SU-DHL-6 (cell line): ENCODE data around the gene ANKRD55.
"Not testable (repeated sequence)": the region's sequence is repeated elsewhere in the genome, so short reads cannot be mapped to it uniquely, and the experiment has no call there.

Source experiments
- H2AFZ ChIP-seq: fragments of 200-600 bp; sonication (generic); 2 replicates; pipeline ENCODE4 v1.6.1; 2014; ENCODE audit warnings: low read depth, mild to moderate bottlenecking, moderate library complexity, mixed read lengths, antibody characterized with exemption, low read length; ENCODE audit not compliant: severe bottlenecking
- H3F3A ChIP-seq: fragments of 200-600 bp; shearing (Covaris generic); 2 replicates; pipeline ENCODE4 v1.6.0; 2016; ENCODE audit warnings: antibody characterized with exemption, mild to moderate bottlenecking; ENCODE audit not compliant: insufficient read depth
- H3K27ac ChIP-seq: fragments of 200-600 bp; sonication (generic); 2 replicates; pipeline ENCODE4 v1.5.1; 2016; ENCODE audit warnings: low read depth, mild to moderate bottlenecking, low read length, moderate library complexity, mixed read lengths
- H3K27me3 ChIP-seq: fragments of 200-600 bp; sonication (generic), shearing (Covaris generic); 2 replicates; pipeline ENCODE4 v1.6.0; 2014; ENCODE audit warnings: mild to moderate bottlenecking, low read length
- H3K36me3 ChIP-seq: fragments of 200-600 bp; sonication (generic); 2 replicates; pipeline ENCODE4 v1.6.1; 2014; ENCODE audit warnings: mild to moderate bottlenecking, low read length, mixed read lengths
- H3K4me2 ChIP-seq: fragments of 300-600, 200-600 bp; shearing (Covaris generic), sonication (generic); 2 replicates; pipeline ENCODE4 v1.6.0; 2014; ENCODE audit warnings: low read length, low read depth, mild to moderate bottlenecking; ENCODE audit not compliant: poor library complexity, severe bottlenecking
- H3K4me3 ChIP-seq: fragments of 200-600 bp; sonication (generic); 2 replicates; pipeline ENCODE4 v1.5.1; 2014; ENCODE audit warnings: antibody characterized with exemption, low read length, mild to moderate bottlenecking, mixed read lengths; ENCODE audit not compliant: insufficient read depth, poor library complexity, severe bottlenecking
- H3K79me2 ChIP-seq: fragments of 200-600 bp; sonication (generic); 2 replicates; pipeline ENCODE4 v1.6.1; 2014; ENCODE audit warnings: mild to moderate bottlenecking, low read length, moderate library complexity; ENCODE audit not compliant: insufficient read depth
- H3K9ac ChIP-seq: fragments of 200-600 bp; sonication (generic); 2 replicates; pipeline ENCODE4 v1.7.0; 2014; ENCODE audit warnings: mild to moderate bottlenecking, low read length
- H3K9me2 ChIP-seq: fragments of 200-600 bp; sonication (generic); replicated peaks from 2 replicates; pipeline ENCODE4 v1.6.1; 2014; ENCODE audit warnings: low read length; ENCODE audit not compliant: insufficient read depth
- H3K9me3 ChIP-seq: fragments of 200-600 bp; sonication (generic); 2 replicates; pipeline ENCODE4 v1.6.1; 2014; ENCODE audit warnings: low read length, mixed read lengths; ENCODE audit not compliant: insufficient read depth
- H4K20me1 ChIP-seq: fragments of 200-600 bp; sonication (generic); 2 replicates; pipeline ENCODE4 v1.6.1; 2014; ENCODE audit warnings: low read depth, mild to moderate bottlenecking, antibody characterized with exemption, low read length, moderate library complexity, mixed read lengths
- EZH2phosphoT487 ChIP-seq: fragments of 200-600 bp; sonication (generic), shearing (Covaris generic); conservative IDR thresholded peaks from 2 replicates; pipeline ENCODE4 v1.6.1; 2018; ENCODE audit warnings: mild to moderate bottlenecking, antibody characterized with exemption, low read length, moderate library complexity, mixed read lengths
- TF ChIP-seq, protein P1 (sequence below): fragments of 200-600 bp; sonication (generic); IDR thresholded peaks from one replicate; pipeline ENCODE4 v1.5.1; 2017; ENCODE audit warnings: antibody characterized with exemption, mild to moderate bottlenecking, low read length, moderate library complexity; ENCODE audit not compliant: insufficient read depth, poor library complexity, severe bottlenecking

Gene ANKRD55

DNA sequence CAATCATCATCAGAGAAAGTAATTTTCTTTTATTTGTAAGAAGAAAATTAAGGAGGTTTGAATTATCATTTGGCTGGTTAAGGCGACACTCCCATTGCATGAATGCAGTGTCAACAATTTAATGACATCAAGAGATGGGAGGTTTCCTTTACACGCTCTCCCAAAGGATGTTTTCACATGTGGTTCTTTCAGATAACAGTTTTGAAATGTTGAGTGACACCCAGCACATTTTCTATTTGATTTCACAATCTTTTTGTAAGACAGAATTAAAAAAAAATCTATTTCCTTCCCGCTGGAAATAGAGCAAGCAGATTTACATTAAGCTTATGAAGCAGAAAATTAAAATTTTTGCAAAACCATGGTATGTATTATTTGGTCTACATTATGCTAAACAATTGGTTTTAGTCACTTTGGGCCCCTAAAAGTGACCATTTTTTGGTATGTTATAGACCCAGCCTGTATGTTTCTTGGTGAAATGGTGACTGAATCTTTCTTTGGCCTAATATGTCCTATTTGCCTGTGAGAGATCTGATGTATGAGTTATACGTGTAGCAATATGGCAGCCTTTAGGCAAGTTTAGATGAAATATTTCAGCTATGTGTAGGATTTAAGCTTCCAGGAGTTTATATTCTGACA lies 18.9 kb upstream of the ANKRD55 start:
- TF ChIP-seq, protein P1, sequence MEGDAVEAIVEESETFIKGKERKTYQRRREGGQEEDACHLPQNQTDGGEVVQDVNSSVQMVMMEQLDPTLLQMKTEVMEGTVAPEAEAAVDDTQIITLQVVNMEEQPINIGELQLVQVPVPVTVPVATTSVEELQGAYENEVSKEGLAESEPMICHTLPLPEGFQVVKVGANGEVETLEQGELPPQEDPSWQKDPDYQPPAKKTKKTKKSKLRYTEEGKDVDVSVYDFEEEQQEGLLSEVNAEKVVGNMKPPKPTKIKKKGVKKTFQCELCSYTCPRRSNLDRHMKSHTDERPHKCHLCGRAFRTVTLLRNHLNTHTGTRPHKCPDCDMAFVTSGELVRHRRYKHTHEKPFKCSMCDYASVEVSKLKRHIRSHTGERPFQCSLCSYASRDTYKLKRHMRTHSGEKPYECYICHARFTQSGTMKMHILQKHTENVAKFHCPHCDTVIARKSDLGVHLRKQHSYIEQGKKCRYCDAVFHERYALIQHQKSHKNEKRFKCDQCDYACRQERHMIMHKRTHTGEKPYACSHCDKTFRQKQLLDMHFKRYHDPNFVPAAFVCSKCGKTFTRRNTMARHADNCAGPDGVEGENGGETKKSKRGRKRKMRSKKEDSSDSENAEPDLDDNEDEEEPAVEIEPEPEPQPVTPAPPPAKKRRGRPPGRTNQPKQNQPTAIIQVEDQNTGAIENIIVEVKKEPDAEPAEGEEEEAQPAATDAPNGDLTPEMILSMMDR: no peak
- no peak for TF ChIP-seq EZH2phosphoT487
- Histone ChIP-seq H4K20me1 (no peaks in the 10 kb centered on the region), H3K27me3 (no peaks in the 10 kb centered on the region)

DNA sequence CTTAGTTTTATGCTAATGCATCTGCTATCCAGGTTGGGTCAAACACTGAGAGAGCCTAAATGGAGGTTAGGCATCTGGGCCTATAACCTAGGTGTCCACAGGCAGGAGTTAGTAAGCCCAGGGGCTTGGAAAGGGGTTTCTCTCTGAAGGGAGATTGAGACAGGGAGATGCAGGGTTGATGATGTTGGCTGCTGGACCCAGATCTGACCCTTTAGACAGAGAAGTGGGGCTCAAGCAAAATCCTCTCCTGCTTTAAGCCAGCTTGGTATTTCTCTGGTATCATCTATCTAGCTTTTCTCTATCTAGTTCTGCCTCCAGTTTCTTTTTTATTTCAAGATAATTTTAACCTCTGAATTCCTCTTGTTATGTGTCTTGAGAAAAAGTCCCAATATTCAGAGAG lies 18.3 kb upstream of the ANKRD55 start:
- Histone ChIP-seq H3K79me2 (no peaks in the 10 kb centered on the region), H3K9me3 (no peaks in the 10 kb centered on the region)

More for the DNA sequence above, 18.9 kb upstream of the ANKRD55 start:
- no peak overlapping the region for H3K9ac ChIP-seq
- no peak overlapping the region for H3K27ac ChIP-seq
- no peaks in the 10 kb centered on the region for H3K36me3 ChIP-seq
- H3K9me3 ChIP-seq: no peaks in the 10 kb centered on the region
- no peak overlapping the region for H2AFZ ChIP-seq
- no peak overlapping the region for H3K4me2 ChIP-seq
- no peaks in the 10 kb centered on the region for H3K9me2 ChIP-seq
- no peak overlapping the region for H3K4me3 ChIP-seq
- H3F3A ChIP-seq: no peaks in the 10 kb centered on the region
- no peaks in the 10 kb centered on the region for H3K79me2 ChIP-seq

GRCh38 chr5:56250011-56250410 lies 16.9 kb upstream of the ANKRD55 start:
- Histone ChIP-seq H3K9me2 (no peaks in the 10 kb centered on the region), H3K27ac (no peak overlapping the region), H3F3A (no peaks in the 10 kb centered on the region), H3K4me2 (no peak overlapping the region), H3K36me3 (no peaks in the 10 kb centered on the region), H3K9me3 (no peaks in the 10 kb centered on the region), H2AFZ (no peak overlapping the region), H3K9ac (no peak overlapping the region), H3K79me2 (no peaks in the 10 kb centered on the region), H3K27me3 (no peaks in the 10 kb centered on the region), H3K4me3 (no peak overlapping the region), H4K20me1 (no peaks in the 10 kb centered on the region)
- TF ChIP-seq, protein P1: no peak
- no peak for TF ChIP-seq EZH2phosphoT487

More for the DNA sequence above, 18.3 kb upstream of the ANKRD55 start:
- Histone ChIP-seq H3K9me2 (no peaks in the 10 kb centered on the region), H2AFZ (no peak overlapping the region), H3K4me2 (no peak overlapping the region), H3K27me3 (no peaks in the 10 kb centered on the region), H3F3A (no peaks in the 10 kb centered on the region), H3K36me3 (no peaks in the 10 kb centered on the region), H3K4me3 (no peak overlapping the region), H4K20me1 (no peaks in the 10 kb centered on the region), H3K27ac (no peak overlapping the region), H3K9ac (no peak overlapping the region)
- TF ChIP-seq EZH2phosphoT487: no peak
- TF ChIP-seq, protein P1: no peak

DNA sequence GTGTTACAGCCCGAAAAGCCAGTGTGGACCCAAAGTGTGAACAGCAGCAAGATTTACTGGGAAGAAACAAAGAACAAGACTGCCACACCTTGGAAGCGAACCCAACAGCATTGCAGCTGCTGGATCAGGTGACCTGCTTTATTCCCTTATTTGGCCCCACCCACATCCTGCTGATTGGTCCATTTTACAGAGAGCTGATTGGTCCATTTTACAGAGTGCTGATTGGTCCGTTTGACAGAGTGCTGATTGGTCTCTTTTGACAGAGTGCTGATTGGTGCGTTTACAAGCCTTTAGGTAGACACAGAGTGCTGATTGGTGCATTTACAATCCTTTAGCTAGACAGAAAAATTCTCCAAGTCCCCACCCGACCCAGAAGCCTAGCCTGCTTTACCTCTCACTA lies 16.0 kb upstream of the ANKRD55 start:
- H3K4me3 ChIP-seq, H3K36me3 ChIP-seq, H3F3A ChIP-seq, H2AFZ ChIP-seq, H3K27ac ChIP-seq, H3K9me3 ChIP-seq, H3K27me3 ChIP-seq, H3K9me2 ChIP-seq, H3K79me2 ChIP-seq, H3K4me2 ChIP-seq, H3K9ac ChIP-seq, H4K20me1 ChIP-seq: not testable (repeated sequence)
